NCI-H2029 (cell line): ENCODE data around the gene HIP1.
A peak's percentile ranks its signal among the peaks of the same experiment; 100 is the strongest.
"Not testable (repeated sequence)": the region's sequence is repeated elsewhere in the genome, so short reads cannot be mapped to it uniquely, and the experiment has no call there.

Source experiments
- DNase-seq: peaks from one replicate; lab custom pipeline; 2025; lab: John Stamatoyannopoulos, UW

The HIP1 gene

DNA sequence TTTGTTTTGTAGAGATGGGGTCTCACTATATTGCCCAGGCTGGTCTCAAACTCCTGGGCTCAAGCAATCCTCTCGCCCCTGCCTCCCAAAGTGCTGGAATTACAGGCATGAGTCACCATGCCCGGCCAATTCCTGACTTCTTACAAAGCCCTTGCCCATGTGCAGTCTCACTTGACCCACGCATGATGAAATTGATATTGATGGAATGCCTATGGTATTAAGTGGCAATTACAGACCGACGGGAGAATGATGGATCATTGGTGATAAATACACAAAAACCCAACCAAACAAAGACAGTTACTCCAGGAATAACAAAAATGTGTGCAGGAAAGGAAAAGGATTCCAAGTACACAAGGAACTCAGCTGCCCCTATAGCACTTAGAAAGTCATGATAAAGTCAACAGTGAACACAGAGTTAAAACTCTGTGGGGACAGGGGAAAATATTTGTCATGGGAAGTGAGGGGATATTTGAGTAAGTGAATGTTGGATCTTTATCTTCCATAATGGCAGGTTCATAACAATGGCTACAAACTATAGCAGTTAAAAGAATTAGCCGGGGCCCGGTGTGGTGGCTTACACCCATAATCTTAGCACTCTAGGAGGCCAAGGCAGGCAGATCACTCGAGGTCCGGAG, 21.6 kb downstream of the HIP1 start:
- no peak for DNase-seq

DNA sequence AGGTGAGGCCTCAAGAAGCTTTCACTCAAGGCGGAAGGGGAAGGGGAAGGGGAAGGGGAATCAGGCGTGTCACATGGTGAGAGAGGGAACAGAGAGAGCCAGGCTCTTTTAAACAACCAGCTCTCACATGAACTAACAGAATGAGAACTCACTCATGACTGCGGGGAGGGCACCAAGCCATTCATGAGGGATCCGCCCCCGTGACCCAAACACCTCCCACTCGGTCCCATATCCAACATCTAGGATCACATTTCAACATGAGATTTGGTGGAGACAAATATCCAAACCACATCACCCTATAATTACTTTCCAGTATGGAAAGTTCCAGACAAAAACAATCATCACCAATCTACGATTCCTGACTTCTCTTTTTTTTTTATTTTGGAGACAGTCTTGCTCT, 22.9 kb downstream of the HIP1 start:
- no peak for DNase-seq

DNA sequence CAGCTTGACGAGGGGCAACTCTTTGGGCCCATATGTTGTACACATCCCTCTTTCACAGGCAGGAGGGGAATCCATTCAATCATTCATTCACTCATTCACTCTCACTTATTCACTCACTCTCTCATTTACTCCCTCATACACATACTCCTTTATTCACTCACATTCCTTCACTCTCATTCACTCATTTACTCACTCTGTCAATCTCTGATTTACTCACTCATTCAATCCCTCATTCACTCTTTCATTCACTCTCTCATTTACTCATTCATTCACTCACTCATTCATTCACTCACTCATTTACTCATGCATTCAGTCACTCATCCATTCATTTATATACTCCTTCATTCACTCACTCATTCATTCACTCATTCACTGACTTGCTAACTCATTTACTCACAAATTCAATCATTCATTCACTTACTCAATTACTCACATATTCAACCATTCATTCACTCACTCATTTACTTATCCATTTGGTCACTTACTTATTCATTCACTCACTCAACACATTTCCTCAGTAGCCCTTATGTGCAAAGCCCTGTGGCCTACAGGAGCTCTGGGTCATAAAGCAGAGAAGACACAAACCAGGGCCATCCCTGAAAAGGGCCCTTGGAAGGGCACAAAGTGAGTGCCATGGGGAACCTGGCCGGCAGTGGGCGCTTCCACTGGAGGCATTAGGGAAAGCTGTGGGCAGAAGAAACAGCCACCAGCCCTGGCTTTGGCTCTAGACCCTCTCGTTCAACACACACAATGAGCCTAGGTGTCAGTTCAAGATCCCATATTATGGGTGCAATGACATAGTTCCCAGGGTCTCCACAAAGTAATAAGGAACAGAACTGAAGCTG, 26.0 kb downstream of the HIP1 start:
- no peak for DNase-seq

DNA sequence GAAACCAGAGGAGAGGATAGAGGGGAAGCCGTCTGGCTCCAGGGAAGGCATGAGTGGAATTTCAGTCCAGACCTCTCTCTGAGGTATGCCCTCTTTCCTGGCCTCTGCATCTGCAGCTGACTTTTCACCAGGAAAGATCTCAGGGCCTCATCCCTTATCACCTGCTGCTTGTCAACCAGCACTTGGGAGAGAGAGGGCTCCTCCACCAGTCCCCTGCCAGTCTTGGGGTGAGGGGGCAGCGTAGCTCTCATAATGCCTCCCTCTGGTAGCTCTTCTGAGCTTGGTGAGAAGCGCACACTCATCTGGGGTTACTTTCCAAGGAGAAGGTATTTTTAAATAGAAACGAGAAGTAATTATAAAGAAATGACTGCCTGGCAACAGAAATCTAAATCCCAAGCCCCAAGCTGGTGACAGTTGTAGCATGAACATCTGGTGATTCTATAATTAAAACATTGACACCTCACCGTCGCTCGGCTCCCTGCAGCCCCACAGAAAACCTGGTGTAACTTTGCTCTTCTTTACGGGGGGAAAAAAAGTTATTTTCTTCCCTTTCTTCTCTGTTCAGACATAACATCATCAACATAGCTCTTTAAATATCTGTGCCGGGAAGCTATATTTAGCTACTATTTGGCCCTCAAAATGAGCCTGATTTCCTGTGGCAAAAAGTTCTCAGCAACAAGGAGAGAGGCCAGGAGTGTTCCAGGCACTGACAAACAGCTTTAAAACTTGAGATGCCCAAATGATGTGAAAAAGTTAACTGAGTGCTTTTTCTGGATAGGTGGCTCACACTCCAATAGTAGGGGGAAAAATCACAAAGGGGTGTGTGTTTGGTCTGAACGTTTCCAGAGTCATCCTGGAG, 26.9 kb downstream of the HIP1 start:
- no peak for DNase-seq

DNA sequence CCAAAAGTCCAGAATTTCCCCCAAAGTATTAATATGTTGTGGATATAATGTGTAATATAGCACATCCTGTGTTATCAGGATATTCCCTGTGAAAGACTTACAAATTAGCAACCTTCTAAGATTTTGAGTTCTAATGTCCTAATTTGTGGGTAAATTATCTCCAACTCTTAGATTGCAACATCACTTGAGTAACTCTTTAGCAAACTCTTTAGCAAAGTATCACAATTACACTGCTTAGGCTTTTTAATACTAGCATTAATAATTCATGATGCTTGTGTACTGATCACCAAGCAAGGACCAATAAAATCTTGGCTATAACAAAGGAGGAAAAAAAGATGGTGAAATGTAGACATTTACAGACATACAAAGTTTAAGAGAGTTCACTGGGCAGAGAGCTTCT, 27.7 kb downstream of the HIP1 start:
- DNase-seq, result no peak

DNA sequence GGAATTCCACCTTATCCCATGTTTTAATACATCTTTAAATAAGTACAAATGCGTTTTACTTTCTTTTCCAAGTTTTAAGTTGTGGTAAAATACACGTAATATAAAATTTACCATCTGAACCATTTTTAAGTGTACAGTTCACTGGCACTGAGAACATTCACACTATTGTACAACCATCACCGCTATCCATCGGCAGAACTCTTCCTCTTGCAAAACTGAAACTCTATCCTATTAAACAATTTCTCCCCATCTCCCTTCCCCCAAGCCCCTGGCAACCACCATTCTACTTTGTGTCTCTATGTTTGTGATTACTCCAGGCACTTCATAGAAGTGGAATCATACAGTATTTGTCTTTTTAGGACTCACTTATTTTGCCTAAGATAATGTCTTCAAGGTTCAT, 33.8 kb downstream of the HIP1 start:
- DNase-seq, result no peak

DNA sequence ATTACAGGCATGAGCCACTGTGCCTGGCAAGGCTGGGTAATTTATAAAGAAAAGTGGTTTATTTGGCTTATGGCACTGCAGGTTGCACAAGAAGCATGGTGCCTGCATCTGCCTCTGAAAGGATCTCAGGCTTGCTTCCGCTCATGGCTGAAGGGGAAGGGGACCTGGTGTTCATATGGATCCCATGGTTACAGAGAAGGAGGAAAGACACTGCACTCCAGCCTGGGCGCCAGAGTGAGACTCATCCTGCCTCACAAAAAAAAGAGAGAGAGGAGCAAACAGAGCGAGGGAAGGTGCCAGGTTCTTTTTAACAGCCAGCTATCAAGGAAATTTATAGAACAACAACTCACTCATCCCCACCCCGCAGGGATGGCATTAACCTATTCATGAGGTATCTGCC, 36.2 kb downstream of the HIP1 start:
- no peak for DNase-seq

DNA sequence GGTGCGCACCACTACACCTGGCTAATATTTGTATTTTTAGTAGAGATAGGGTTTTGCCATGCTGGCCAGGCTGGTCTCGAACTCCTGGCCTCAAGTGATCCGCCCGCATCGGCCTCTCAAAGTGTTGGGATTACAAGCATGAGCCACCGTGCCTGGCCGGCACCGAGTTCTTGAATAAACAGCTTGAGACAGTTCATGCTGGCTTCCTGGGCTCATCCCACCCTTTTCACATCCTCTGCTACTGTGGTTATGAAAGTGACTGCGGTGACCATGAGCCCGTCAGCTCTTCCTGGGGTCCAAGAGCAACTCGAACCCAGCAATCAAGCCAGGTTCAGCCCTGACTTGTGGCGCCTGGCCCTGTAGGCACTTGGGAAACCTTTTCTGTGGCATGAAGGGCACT, 38.7 kb downstream of the HIP1 start:
- DNase-seq, result no peak

DNA sequence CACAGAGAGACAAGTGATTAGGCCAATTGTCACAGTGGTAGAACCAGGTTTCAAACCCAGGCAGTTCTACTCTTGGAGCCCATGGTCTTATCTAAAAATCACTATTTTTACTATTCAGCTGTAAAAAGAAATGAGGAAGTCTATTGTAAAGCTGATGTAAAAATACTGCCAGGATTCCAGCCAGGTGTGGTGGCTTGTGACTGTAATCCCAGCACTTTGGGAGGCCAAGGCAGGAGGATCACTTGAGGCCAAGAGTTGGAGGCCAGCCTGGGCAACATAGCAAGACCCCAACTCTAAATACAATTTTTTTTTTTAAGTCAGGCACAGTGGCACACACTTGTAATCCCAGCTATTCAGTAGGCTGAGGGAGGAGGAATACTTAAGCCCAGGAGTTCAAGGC, 40.4 kb downstream of the HIP1 start:
- no peak for DNase-seq

DNA sequence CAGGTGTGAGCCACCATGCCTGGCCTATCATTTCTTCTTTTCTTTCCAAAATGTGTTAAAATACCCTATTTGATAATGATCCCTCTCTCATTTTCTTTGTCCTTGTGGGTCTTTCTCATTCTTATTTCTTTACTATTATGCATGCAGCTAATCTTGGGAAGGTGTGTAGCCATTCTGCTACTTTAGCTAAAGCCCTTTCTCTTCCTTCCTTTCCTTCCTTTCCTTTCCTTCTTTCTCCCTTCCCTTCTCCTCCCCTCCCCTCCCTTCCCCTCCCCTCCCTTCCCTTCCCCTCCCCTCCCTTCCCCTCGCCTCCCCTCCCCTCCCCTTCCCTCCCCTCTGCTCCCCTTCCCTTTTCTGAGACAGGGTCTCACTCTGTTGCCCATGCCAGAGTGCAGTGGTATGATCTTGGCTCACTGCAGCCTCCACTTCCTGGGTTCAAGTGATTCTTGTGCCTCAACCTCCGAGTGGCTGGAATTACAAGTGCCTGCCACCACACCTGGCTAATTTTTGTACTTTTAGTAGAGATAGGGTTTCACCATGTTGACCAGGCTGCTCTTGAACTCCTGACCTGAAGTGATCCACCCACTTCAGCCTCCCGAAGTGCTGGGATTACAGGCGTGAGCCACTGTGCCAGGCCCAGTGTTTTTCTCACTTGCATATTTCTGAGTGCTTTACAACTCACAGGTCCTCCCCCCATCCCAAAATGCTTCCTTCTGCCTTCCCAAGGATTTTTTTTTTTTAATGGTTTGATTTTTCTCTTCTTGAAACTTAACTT, 42.3 kb downstream of the HIP1 start:
- peak; percentile 9 for DNase-seq

DNA sequence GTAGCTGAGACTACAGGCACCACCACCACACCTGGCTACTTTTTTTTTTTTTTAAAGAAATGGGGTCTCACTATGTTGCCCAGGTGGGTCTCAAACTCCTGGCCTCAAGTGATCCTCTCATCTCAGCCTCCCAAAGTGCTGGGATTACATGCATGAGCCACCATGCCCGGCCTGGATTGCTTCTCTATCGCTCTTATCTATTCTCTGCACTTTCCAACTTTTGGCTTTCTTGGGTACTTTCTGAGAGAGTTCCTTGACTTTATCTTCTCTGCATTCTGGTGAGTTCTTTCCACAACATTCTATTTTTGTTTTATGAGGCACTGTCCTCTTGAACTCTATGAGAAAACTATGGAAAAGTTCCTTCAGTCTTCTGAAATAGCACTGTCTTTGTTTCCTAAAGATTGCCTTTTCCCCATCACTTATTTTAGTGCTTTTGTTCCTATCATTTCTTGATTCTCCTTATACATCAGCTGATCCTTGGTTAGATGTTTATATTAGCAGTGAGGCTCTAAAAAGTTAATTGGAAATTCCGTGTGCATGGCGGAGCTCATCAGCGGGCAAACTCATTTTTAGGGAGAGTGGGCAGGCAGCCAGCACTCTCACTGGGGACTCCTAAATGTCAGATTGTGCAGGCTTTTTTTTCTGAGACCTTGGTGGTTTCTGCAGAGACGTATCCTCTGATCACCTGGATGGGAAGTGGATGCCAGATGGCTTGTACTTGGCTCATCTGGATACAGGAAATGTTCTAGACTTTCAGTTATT, 43.9 kb downstream of the HIP1 start:
- DNase-seq, result no peak

DNA sequence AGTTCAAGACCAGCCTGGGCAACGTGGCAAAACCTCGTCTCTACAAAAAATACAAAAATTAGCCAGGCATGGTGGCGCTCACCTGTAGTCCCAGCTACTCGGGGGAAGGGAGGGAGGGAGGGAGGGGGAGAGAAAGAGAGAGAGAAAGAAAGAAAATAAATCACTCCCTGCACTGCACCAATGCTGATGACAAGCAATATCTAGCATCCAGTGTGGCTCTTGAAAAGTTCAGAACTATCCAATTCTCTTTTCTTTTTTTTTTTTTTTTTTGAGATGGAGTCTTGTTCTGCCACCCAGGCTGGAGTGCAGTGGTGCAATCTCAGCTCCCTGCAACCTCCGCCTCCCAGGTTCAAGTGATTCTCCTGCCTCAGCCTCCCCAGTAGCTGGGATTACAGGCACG, 45.1 kb downstream of the HIP1 start:
- not testable (repeated sequence) for DNase-seq

DNA sequence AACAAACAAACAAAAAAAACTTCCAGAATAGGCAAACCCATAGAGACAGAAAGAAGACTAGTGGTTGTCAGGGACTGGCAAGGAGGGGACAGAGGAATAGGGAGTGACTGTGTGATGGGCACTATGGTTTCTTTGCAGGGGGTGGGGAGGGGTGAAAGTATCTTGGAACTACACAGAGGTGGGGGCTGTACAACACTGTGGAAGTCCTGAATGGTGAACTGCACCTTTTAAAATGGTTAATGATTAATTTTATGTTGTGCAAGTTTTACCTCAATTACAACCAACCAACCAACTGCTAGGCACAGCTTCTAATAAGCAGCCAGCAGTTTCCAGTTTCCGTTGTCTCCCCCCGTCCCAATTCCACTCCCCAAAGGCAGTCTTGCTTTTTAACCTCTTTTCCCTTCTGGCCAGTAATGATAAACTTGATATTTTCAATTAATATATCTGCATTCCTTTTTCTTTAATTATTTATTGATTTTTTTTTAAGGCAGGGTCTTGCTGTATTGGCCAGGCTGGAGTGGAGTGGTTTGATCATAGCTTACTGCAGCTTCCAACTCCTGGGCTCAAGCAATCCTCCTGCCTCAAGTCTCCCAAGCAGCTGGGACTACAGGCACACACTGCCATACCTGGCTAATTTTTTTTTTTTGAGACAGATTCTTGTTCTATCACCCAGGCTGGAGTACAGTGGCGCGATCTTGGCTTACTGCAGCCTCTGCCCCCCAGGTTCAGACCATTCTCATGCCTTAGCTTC, 46.8 kb downstream of the HIP1 start:
- no peak for DNase-seq

DNA sequence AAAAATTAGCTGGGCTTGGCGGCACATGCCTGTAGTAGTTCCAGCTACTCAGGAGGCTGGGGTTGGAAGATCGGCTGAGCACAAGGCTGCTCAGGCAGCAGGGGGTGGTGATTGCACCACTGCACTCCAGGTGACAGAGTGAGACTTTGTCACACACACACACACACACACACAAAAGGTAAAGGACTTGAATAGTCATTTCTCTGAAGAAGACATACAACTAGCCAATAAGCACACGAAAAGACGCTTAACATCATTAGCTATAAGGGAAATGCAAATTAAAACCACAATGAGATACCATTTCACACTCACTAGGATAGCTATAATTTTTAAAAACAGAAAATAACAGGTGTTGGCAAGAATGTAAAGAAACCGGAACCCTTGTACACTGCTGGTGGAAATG, 48.6 kb downstream of the HIP1 start:
- no peak for DNase-seq

DNA sequence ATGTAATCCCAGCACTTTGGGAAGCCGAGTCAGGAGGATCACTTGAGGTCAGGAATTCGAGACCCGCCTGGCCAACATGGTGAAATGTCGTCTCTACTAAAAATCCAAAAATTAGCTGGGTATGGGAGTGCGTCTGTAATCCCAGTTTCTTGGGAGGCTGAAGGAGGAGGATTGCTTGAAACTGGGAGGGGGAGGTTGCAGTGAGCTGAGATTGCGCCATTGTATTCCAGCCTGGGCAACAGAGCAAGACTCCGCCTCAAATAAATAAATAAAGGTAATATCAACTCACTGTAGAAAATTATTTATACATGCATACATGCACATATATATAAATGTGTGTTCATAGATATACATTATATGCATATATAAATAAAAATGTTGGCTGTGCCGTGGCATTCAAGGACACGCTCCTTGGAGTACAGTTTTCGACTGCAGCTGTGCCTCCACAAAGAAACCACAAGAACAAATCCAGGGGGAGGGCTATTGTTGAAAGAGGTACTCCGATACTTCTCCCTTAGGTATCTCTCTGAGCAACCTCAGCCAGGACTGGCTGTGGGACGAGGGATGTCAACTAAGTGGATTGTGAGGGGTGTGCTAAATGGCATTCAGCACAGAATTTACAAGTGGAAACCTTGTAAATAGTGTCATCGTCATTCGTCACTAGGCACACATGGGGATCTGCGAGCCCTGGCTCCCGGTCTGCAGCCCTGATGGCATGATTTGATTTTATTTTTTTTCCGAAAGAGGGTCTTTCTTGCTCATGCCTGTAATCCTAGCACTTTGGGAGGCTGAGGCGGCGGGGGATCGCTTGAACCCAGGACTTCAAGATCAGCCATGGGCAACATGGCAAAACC, 49.3 kb downstream of the HIP1 start:
- DNase-seq, result no peak

DNA sequence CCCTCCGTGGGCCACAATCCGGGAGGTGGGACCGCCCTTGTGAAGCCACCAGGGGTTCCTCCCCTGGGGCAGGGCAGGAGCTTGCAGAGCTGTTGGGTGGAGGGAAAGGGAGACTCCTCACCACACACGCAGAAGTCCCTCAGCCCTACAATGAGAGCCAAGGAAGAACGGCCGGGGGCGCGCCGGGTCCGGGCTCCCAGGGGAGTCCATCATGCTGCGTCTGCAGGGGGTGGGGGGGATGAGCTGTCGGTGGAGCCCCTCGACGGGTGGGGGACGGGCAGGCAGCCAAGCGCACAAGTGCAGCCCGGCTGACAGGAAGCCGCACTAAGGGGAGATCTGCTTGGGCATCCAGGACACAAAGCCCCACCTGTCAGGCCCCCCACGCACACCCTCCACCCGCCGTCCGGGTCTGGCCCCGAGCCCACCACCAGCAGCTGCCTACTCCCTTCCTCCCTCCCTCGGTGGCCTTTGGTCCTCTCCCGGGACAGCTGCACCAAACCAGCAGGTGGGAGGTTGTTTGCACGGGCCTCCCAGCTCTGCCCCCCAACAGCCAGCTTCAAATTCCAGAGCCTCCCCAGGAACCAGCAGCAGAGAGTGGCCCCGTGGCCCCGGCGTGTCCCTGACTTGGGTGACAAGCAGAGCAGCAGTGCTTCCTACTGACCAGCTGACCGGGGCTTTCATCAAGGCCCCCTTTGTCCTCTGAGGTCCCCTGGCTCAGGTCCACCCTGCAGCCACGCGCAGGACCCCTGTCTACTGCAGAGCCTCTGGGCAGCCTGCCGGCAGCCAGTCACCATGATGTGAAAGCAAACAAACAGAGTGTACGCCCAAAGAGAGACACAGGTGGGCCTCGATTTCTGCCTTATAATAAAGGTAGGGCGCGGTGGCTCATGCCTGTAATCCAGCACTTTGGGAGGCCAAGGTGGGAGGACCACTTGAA, 50.3 kb downstream of the HIP1 start:
- no peak for DNase-seq

DNA sequence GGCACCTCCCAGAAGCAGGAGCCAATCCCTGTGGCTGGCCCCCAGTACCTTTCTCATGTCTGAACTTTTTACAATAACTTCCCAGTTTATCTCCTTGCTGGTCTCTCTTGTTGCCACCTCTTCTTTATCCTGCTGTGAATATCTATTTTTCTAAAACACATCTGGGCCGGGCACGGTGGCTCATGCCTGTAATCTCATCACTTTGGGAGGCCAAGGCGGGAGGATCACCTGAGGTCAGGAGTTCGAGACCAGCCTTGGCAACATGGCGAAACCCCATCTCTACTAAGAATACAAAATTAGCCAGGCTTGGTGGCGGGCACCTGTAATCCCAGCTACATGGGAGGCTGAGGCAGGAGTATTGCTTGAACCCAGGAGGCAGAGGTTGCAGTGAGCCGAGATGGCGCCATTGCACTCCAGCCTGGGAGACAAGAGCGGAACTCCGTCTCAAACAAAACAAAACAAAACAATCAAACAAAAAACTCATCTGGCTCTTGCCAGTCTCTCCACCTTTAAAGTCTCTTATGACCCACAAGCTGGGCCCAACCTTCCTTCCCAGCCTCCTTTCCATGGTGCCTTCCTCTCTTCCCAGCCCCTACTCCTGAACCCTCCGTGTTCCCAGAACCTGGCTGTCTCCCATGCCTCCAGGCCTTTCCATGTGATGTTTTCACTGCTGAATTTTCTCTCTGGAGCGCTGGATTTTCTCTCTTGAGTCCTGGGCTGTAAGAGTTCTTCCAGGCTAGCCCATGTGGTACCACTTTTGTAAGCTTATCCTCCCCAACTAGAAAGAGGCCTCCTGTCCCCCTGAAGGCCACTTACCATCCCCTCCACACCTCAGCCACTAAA, 51.3 kb downstream of the HIP1 start:
- DNase-seq, result no peak

DNA sequence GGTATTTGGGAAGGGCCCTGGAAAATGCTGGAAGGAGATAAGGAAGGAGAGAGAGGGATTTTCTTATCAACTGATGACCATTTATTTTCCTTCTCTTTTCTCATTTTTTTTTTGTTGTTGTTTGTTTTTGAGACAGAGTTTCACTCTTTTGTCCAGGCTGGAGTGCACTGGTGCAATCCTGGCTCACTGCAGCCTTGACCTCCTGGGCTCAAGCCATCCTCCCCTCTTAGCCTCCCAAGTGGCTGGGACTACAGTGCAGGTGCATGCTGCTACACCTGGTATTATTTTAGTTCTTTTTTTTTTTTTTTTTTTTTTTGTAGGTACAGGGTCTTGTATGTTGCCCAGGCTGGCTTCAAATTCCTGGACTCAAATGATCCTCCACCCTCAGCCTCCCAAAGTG, 52.2 kb downstream of the HIP1 start:
- no peak for DNase-seq
